ENCODE measurements around the gene TP73. TPM values are rescaled to one million over a fixed set of nuclear protein-coding genes. Genes with fewer than 3 reads are reported as not detected.

The TP73 gene
- total RNA-seq, 2 donors from 2014 or later, result 1.5 to 5.7 TPM

DNA sequence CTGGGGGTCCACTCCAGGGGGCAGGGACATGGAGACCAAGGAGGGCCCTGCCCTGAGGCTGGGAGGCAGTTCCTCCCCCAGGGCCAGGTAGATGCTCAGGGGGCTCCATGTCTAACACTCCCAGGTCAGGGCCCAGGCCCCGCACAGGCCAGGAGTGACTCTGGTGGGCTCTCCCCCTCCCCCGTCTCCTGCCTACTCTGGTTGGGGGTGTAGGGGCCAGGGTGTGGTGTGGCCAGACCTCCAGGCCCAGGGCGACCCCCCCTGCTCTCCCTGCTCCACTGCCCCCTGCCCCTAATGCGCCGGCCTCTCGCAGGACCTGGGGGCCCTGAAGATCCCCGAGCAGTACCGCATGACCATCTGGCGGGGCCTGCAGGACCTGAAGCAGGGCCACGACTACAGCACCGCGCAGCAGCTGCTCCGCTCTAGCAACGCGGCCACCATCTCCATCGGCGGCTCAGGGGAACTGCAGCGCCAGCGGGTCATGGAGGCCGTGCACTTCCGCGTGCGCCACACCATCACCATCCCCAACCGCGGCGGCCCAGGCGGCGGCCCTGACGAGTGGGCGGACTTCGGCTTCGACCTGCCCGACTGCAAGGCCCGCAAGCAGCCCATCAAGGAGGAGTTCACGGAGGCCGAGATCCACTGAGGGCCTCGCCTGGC is 80.2 kb downstream of the TP73 start:
- ATAC-seq, result no peak
- Mint-ChIP-seq H3K27me3 (no peaks in the 10 kb centered on the region), H3K36me3 (no peaks in the 10 kb centered on the region), H3K4me3 (no peak overlapping the region), H3K4me1 (ENCODE audit: low read depth in 2 of 2) (no peaks in the 10 kb centered on the region), H3K27ac (no peak overlapping the region), H3K9me3 (no peaks in the 10 kb centered on the region)
- no peak for DNase-seq (ENCODE audit: low spot score)

DNA sequence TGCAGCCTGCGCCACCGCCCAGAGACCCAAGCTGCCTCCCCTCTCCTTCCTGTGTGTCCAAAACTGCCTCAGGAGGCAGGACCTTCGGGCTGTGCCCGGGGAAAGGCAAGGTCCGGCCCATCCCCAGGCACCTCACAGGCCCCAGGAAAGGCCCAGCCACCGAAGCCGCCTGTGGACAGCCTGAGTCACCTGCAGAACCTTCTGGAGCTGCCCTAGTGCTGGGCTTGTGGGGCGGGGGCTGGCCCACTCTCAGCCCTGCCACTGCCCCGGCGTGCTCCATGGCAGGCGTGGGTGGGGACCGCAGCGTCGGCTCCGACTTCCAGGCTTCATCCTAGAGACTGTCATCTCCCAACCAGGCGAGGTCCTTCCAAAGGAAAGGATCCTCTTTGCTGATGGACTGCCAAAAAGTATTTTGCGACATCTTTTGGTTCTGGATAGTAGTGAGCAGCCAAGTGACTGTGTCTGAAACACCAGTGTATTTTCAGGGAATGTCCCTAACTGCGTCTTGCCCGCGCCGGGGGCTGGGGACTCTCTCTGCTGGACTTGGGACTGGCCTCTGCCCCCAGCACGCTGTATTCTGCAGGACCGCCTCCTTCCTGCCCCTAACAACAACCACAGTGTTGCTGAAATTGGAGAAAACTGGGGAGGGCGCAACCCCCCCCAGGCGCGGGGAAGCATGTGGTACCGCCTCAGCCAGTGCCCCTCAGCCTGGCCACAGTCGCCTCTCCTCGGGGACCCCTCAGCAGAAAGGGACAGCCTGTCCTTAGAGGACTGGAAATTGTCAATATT is 81.0 kb downstream of the TP73 start:
- Mint-ChIP-seq H3K27me3 (no peaks in the 10 kb centered on the region), H3K9me3 (no peaks in the 10 kb centered on the region), H3K36me3 (no peaks in the 10 kb centered on the region), H3K4me1 (ENCODE audit: low read depth in 2 of 2) (no peaks in the 10 kb centered on the region), H3K27ac (no peak overlapping the region), H3K4me3 (no peak overlapping the region)
- DNase-seq (ENCODE audit: low spot score), result no peak
- ATAC-seq, result no peak

DNA sequence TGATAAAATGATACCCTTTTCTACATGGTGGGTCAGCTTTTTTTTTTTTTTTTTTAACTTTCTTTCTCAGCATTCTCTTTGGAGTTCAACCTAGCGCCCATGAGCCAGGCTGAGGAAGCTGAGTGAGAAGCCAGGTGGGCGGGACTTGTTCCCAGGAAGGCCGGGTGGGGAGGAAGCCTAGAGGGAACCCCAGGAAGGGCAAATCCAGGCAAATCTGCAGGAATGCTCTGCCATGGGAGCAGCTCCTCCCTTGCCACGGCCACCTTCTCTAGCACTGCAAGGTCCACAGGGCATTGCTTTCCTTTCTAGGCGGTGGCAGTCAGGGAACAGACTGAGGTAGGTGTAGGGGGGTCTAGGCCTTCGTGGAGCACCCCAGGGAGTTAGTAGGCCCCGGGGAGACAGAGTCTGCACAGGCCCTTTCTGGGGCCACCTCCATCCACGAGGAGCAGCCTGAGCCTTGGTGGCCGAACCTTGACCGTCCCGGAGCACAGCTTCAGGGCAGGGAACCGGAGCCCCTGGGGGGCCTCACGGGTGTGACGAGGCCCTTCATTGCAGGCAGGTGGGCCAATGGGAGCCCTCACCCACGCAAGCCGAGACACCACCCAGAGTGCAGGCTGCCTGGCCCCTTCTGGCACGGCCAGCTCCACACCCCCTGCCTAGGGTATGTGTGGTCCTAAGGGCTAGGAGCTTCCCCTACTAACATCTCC is 81.7 kb downstream of the TP73 start:
- Mint-ChIP-seq H3K27me3 (no peaks in the 10 kb centered on the region), H3K4me3 (no peak overlapping the region), H3K27ac (no peak overlapping the region), H3K4me1 (ENCODE audit: low read depth in 2 of 2) (no peaks in the 10 kb centered on the region), H3K9me3 (no peaks in the 10 kb centered on the region), H3K36me3 (no peaks in the 10 kb centered on the region)
- DNase-seq (ENCODE audit: low spot score) (no peak), ATAC-seq (no peak)

DNA sequence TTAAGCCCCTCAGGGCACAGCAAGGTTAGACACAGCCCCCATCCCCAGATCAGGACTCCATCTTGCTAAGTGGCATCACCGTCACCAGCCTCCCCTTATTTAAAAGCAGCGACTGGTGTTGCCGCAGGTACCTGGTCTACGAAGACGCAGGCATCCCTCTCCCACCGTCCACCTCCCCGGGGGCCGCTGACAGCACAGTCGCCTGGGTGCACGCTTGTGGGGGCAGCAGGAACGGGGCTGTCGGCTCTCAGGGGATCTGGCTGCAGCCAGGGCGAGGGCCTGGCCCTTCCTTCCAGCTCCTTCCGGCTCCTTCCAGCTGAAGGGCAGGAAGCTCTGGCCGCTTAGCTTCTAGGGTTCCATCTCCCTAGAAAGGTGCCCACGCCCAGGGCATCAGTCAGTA is 82.3 kb downstream of the TP73 start:
- Mint-ChIP-seq H3K36me3 (no peaks in the 10 kb centered on the region), H3K9me3 (no peaks in the 10 kb centered on the region), H3K27me3 (no peaks in the 10 kb centered on the region), H3K27ac (no peak overlapping the region), H3K4me3 (no peak overlapping the region), H3K4me1 (ENCODE audit: low read depth in 2 of 2) (no peaks in the 10 kb centered on the region)
- DNase-seq (ENCODE audit: low spot score), result no peak
- ATAC-seq, result no peak

DNA sequence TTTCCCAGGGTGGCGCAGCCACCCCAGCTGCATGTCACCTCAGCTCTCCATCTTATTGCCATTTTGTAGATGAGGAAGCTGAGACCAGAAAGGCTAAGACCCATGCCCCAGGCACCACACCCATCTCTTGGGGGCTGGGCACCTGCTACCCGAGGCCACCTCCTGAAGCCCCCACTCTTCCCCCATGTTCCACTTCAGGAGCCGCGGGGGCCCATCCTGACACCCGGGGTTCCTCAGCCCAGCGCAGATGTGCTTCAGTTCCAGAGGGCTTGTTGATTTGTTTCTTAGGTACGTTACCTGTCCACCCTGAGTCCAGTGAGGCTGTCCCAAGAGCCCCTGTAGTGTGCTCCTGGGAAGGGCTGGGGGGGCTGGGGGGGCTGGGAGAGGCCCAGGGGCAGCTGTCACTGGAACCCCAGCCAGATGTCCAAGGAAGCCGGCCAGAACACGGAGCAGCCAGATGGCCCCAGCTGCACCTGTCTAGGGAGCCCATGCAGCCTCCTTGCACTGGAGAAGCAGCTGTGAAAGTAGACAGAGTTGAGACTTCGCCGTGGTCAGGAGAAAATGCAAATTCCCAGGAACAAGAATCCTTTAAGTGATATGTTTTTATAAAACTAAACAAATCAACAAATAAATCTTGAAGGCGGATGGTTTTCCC is 82.8 kb downstream of the TP73 start:
- no peak for DNase-seq (ENCODE audit: low spot score)
- H3K27me3 Mint-ChIP-seq, result no peaks in the 10 kb centered on the region
- H3K4me3 Mint-ChIP-seq, result no peak overlapping the region
- no peaks in the 10 kb centered on the region for H3K36me3 Mint-ChIP-seq
- H3K27ac Mint-ChIP-seq, result no peak overlapping the region
- H3K9me3 Mint-ChIP-seq, result no peaks in the 10 kb centered on the region
- no peaks in the 10 kb centered on the region for H3K4me1 Mint-ChIP-seq (ENCODE audit: low read depth in 2 of 2)
- ATAC-seq, result no peak

DNA sequence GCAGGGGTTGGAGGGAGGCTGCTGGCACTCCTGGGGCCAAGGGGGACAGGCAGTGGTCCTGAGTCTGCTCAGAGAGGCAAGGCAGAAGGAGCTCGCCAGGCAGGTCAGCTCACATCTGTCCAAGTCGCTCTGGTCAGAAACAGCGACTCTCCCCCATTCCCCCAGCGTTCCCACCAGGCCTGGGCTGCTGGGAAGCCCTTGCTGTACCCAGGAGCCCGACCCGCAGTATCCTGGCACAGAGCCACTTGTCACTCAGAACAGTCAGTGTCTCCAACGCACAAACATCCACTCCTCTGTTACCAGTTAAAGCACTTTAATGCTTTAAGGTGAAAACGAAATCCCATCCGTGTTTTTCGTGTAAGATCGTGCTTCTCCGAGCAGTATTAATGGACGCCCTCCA is 83.4 kb downstream of the TP73 start:
- no peaks in the 10 kb centered on the region for H3K9me3 Mint-ChIP-seq
- H3K4me1 Mint-ChIP-seq (ENCODE audit: low read depth in 2 of 2), result no peaks in the 10 kb centered on the region
- ATAC-seq (no peak), DNase-seq (ENCODE audit: low spot score) (no peak)
- no peak overlapping the region for H3K27ac Mint-ChIP-seq
- H3K27me3 Mint-ChIP-seq, result no peaks in the 10 kb centered on the region
- no peak overlapping the region for H3K4me3 Mint-ChIP-seq
- H3K36me3 Mint-ChIP-seq, result no peaks in the 10 kb centered on the region

DNA sequence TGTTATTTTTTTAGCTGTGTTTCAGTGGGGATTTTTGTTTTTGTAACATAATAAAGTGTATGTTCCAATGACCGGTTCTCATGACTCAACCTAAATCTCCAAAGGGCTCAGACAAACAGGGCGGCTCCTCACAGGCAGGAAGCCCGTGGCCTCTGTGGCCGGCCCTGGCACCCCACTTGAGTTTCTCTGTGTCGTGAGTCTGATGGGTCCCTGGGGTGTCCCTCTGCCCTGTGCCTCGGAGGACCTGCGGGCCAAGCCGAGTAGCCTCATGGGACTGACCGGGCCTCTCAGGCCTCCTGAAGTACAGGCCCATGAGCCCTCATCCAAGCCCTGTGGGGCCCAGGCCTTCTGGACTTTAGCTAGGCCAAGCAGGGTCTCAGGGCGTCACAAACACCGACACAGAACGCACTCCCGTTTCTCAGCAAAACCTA is 83.8 kb downstream of the TP73 start:
- Mint-ChIP-seq H3K27ac (no peak overlapping the region), H3K4me3 (no peak overlapping the region), H3K36me3 (no peaks in the 10 kb centered on the region), H3K4me1 (ENCODE audit: low read depth in 2 of 2) (no peaks in the 10 kb centered on the region), H3K27me3 (no peaks in the 10 kb centered on the region), H3K9me3 (no peaks in the 10 kb centered on the region)
- DNase-seq (ENCODE audit: low spot score), result no peak
- ATAC-seq, result no peak

DNA sequence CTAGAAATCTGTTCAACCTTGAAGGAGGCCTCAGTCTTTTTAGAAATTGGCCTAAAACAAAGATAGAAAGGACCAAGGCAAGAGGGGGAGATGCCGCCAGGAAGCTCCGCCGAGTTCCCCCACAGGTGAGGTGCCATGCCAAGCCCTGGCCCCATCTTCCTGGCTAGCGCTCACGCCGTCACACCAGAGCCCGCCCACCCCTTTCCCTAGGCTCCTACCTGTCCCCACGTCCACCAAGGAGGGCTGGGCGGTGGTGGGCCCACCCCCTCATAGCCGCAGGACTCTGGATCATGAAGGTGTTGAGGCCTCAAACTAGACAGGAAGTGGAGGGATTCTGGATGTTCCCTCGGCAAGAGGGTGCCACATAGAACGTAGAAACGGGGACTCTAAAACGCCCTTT is 84.4 kb downstream of the TP73 start:
- no peak overlapping the region for H3K27ac Mint-ChIP-seq

DNA sequence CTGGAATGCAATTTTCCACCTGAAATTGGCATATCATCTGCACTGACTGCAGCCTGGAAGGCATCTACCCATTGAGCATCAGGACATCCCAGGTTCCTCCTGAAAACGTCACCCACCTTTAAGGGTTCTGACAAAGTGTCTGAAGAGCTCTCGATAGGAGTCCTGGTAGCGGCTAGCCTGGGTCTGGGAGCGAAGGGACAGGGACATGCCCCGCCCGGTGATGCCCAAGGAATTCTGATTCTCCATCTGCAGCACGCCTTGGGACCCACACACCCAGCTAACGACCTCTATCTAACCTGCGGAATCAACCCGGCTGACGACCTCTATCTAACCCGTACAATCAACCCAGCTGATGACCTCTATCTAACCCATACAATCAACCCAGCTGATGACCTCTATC is 86.6 kb downstream of the TP73 start:
- no peaks in the 10 kb centered on the region for H3K27me3 Mint-ChIP-seq
- peaks cover 0 to 3% of the 10 kb centered on the region in 2 donors for H3K4me1 Mint-ChIP-seq (ENCODE audit: low read depth in 2 of 2)
- no peaks in the 10 kb centered on the region for H3K36me3 Mint-ChIP-seq
- no peak for DNase-seq (ENCODE audit: low spot score)
- no peak overlapping the region for H3K27ac Mint-ChIP-seq
- no peak for ATAC-seq
- H3K4me3 Mint-ChIP-seq, result no peak overlapping the region
- H3K9me3 Mint-ChIP-seq, result no peaks in the 10 kb centered on the region

More for the DNA sequence above, 84.4 kb downstream of the TP73 start:
- H3K9me3 Mint-ChIP-seq, result no peaks in the 10 kb centered on the region
- no peak for ATAC-seq
- peaks cover 0 to 3% of the 10 kb centered on the region in 2 donors for H3K4me1 Mint-ChIP-seq (ENCODE audit: low read depth in 2 of 2)
- no peaks in the 10 kb centered on the region for H3K27me3 Mint-ChIP-seq
- H3K4me3 Mint-ChIP-seq, result no peak overlapping the region
- DNase-seq (ENCODE audit: low spot score), result no peak
- H3K36me3 Mint-ChIP-seq, result no peaks in the 10 kb centered on the region

DNA sequence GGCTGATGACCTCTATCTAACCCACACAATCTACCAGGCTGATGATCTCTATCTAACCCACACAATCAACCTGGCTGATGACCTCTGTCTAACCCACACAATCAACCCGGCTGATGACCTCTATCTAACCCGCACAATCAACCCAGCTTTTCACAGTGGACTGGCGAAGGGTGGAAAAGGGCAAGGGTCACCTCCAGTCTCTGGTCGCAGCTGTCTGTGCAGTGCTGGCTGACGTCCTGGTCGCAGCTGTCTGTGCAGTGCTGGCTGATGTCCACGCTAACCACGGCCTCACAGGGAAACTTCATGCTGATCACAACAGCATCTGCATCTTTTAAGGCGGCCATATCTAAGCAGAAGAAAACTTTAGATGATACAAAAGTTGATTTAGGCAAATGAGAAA is 87.7 kb downstream of the TP73 start:
- Mint-ChIP-seq H3K4me1 (ENCODE audit: low read depth in 2 of 2) (peaks cover 0 to 4% of the 10 kb centered on the region in 2 donors), H3K27me3 (no peaks in the 10 kb centered on the region), H3K4me3 (no peak overlapping the region), H3K9me3 (no peaks in the 10 kb centered on the region), H3K36me3 (no peaks in the 10 kb centered on the region), H3K27ac (no peak overlapping the region)
- DNase-seq (ENCODE audit: low spot score) (no peak), ATAC-seq (no peak)

DNA sequence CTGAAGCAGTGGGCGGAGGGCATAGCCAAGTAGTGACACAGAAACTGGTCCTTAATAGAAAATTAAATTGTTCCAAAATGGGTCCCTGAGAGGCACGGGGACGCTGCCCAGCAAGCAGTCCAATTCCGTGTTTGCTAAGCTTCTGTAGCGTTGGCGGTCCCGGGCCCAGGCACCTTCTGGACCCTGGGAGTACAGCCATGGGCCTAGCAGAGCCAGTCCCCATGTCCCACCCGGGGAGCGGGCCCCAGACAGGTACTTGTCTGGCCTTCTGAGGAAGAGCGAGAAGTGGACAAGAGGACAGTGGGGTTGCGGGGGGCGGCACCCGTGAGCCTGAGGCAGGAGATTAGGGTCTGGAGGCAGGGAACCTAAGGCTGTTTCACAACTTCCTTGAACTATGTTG is 88.4 kb downstream of the TP73 start:
- Mint-ChIP-seq H3K4me1 (ENCODE audit: low read depth in 2 of 2) (peaks cover 7 to 11% of the 10 kb centered on the region in 2 donors), H3K27me3 (no peaks in the 10 kb centered on the region), H3K4me3 (no peak overlapping the region), H3K36me3 (no peaks in the 10 kb centered on the region), H3K9me3 (no peaks in the 10 kb centered on the region), H3K27ac (no peak overlapping the region)
- ATAC-seq (no peak), DNase-seq (ENCODE audit: low spot score) (no peak)

DNA sequence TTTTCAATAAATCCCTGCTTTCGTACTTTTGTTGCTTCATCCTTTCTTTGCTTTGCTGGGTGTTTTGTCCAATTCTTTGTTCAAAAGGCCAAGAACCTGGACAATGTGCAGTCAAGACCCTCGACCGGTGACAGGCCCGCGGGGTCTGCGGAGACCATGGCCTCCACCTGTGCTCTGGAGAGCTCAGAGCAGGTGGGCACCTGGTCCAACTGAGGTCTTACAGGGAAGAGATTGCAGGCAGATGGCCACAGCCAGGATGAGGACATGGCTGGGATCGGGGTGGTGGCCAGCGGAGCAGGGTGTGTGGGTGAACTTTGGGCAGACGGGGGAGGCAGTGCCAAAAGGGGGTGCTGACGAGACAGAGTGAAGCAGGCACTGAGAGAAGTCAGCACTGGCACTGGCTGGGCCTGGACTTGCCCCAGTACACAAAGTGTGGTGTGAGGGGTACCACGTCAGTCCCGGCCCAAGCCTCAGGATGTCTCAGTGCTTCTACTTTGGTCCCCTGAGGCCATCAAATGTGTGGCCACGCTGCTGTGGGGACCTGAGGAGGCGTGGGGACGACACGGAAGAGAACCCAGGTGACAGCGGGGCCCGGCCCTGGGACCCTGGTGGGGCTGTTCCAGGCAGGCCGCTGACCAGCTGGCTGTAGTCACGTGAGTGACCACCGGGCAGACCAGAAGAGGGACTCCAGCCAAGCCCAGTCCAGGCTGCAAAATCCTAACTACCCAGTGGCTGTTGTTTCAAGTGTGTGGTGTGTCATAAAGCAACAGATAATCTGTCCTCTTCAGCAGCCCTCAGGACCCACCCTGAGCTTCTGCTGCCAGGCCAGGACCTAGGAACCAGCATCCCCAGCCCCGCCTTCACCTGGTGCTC is 89.5 kb downstream of the TP73 start:
- ATAC-seq, result no peak
- DNase-seq (ENCODE audit: low spot score), result no peak
- H3K27ac Mint-ChIP-seq, result no peak overlapping the region

More for the DNA sequence above, 89.5 kb downstream of the TP73 start:
- no peaks in the 10 kb centered on the region for H3K27me3 Mint-ChIP-seq
- no peaks in the 10 kb centered on the region for H3K36me3 Mint-ChIP-seq
- no peak overlapping the region for H3K4me3 Mint-ChIP-seq
- peaks cover 14 to 16% of the 10 kb centered on the region in 2 donors for H3K4me1 Mint-ChIP-seq (ENCODE audit: low read depth in 2 of 2)
- H3K9me3 Mint-ChIP-seq, result no peaks in the 10 kb centered on the region
